ENCODE results near the gene WNT9A.
"Not testable (repeated sequence)": the region's sequence is repeated elsewhere in the genome, so short reads cannot be mapped to it uniquely, and the experiment has no call there.

Gene WNT9A

GRCh38 chr1:227922501-227923352, 25.0 kb downstream of the WNT9A start:
- no peak for DNase-seq

GRCh38 chr1:227921461-227922185, 26.1 kb downstream of the WNT9A start:
- no peak for DNase-seq

GRCh38 chr1:227920896-227921295, 26.8 kb downstream of the WNT9A start:
- no peak for DNase-seq

- no peak for DNase-seq
Measured at GRCh38 chr1:227920426-227920825, 27.3 kb downstream of the WNT9A start.

GRCh38 chr1:227919906-227920305, 27.8 kb downstream of the WNT9A start:
- no peak for DNase-seq

GRCh38 chr1:227918736-227919135, 29.0 kb downstream of the WNT9A start:
- no peak for DNase-seq

GRCh38 chr1:227918083-227918700, 29.5 kb downstream of the WNT9A start:
- DNase-seq, result no peak

GRCh38 chr1:227917081-227917950, 30.4 kb downstream of the WNT9A start:
- DNase-seq, result no peak

- no peak for DNase-seq
Measured at GRCh38 chr1:227916655-227917054, 31.1 kb downstream of the WNT9A start.

- no peak for DNase-seq
Measured at GRCh38 chr1:227915564-227916553, 31.9 kb downstream of the WNT9A start.

- no peak for DNase-seq
Measured at GRCh38 chr1:227914801-227915563, 32.8 kb downstream of the WNT9A start.

- no peak for DNase-seq
Measured at GRCh38 chr1:227913764-227914721, 33.7 kb downstream of the WNT9A start.

- no peak for DNase-seq
Measured at GRCh38 chr1:227913396-227913763, 34.4 kb downstream of the WNT9A start.

- no peak for DNase-seq
Measured at GRCh38 chr1:227912866-227913265, 34.9 kb downstream of the WNT9A start.

- no peak for DNase-seq
Measured at GRCh38 chr1:227911376-227911775, 36.4 kb downstream of the WNT9A start.

- DNase-seq, result no peak
Measured at GRCh38 chr1:227910511-227911153, 37.1 kb downstream of the WNT9A start.

- DNase-seq, result not testable (repeated sequence)
Measured at GRCh38 chr1:227909923-227910328, 37.8 kb downstream of the WNT9A start.

GRCh38 chr1:227909188-227909587, 38.5 kb downstream of the WNT9A start:
- DNase-seq, result no peak

- DNase-seq, result no peak
Measured at GRCh38 chr1:227908359-227908758, 39.4 kb downstream of the WNT9A start.
